HEK293 (cell line): Measurements from ENCODE around the gene IRF8.

ENCODE experiments used
- CTCF ChIA-PET: fragments of 350-600 bp; formaldehyde crosslinking; extraction: SDS; loops from one replicate; lab custom pipeline; 2021; ENCODE audit warnings: antibody characterized with exemption; lab: Yijun Ruan, JAX
- POLR2A ChIA-PET: fragments of 300-600 bp; formaldehyde crosslinking; extraction: SDS; loops from one replicate; lab custom pipeline; 2020; ENCODE audit warnings: antibody characterized with exemption, inconsistent platforms; lab: Yijun Ruan, JAX
- H3K27ac ChIP-seq: fragments of 200-500 bp; sonication (Bioruptor generic); 2 replicates; pipeline ENCODE4 v1.5.1; 2014; ENCODE audit warnings: low read depth, low read length, control low read depth, inconsistent platforms; ENCODE audit errors: extremely low read depth
- H3K36me3 ChIP-seq, 2 experiments: fragments of 200-500 bp in 1 of 2; sonication (Bioruptor generic) in 1 of 2; 1 replicate in 1 of 2; 2 replicates in 1 of 2; pipeline ENCODE4 v1.5.1; 2014 to 2017; ENCODE audit warnings: inconsistent platforms in 2 of 2, low read length in 2 of 2; ENCODE audit not compliant: control insufficient read depth in 2 of 2, insufficient read depth in 1 of 2
- H3K4me1 ChIP-seq: fragments of 200-500 bp; sonication (Bioruptor generic); 2 replicates; pipeline ENCODE4 v1.5.1; 2014; ENCODE audit warnings: mild to moderate bottlenecking, low read length, inconsistent platforms; ENCODE audit not compliant: control insufficient read depth, insufficient read depth
- H3K4me3 ChIP-seq: 2 replicates; pipeline ENCODE4 v1.5.1; 2011; ENCODE audit warnings: low read depth, mild to moderate bottlenecking, control low read depth, low read length, moderate library complexity
- H3K9me3 ChIP-seq: fragments of 200-500 bp; sonication (Bioruptor generic); 2 replicates; pipeline ENCODE4 v1.5.1; 2014; ENCODE audit warnings: low read depth, low read length, inconsistent platforms; ENCODE audit not compliant: control insufficient read depth, insufficient read depth
- ATF2 ChIP-seq: fragments of 450-650 bp; formaldehyde crosslinking; IDR thresholded peaks from 2 replicates; pipeline ENCODE4 v1.5.1; 2016; ENCODE audit warnings: missing biosample characterization, missing genetic modification characterization, low read depth
- BCL6B ChIP-seq: fragments of 450-650 bp; formaldehyde crosslinking; IDR thresholded peaks from 2 replicates; pipeline ENCODE4 v1.5.1; 2017; ENCODE audit warnings: missing biosample characterization, missing genetic modification characterization
- EGR2 ChIP-seq: fragments of 450-650 bp; formaldehyde crosslinking; IDR thresholded peaks from 2 replicates; pipeline ENCODE4 v1.5.1; 2016; ENCODE audit warnings: low read depth, missing biosample characterization, missing genetic modification characterization
- GLI2 ChIP-seq: fragments of 450-650 bp; formaldehyde crosslinking; IDR thresholded peaks from 2 replicates; pipeline ENCODE4; 2017; ENCODE audit warnings: missing biosample characterization, missing genetic modification characterization, low read depth, borderline replicate concordance
- OSR2 ChIP-seq: fragments of 450-650 bp; formaldehyde crosslinking; IDR thresholded peaks from 2 replicates; pipeline ENCODE4 v1.5.1; 2016; ENCODE audit warnings: missing biosample characterization, missing genetic modification characterization
- PRDM2 ChIP-seq: fragments of 450-650 bp; formaldehyde crosslinking; IDR thresholded peaks from 2 replicates; pipeline ENCODE4 v1.5.1; 2016; ENCODE audit warnings: missing biosample characterization, missing genetic modification characterization, borderline replicate concordance
- REPIN1 ChIP-seq: fragments of 450-650 bp; formaldehyde crosslinking; IDR thresholded peaks from 2 replicates; pipeline ENCODE4 v1.5.1; 2017; ENCODE audit warnings: missing biosample characterization, missing genetic modification characterization, low read depth
- SETDB1 ChIP-seq: IDR thresholded peaks from one replicate; pipeline ENCODE4 v1.6.1; 2017; ENCODE audit warnings: mild to moderate bottlenecking, low read length, moderate library complexity, mixed read lengths; ENCODE audit not compliant: insufficient read length
- SP3 ChIP-seq: fragments of 450-650 bp; formaldehyde crosslinking; IDR thresholded peaks from 2 replicates; pipeline ENCODE4 v1.5.1; 2016; ENCODE audit warnings: missing biosample characterization, missing genetic modification characterization
- SP7 ChIP-seq: fragments of 450-650 bp; formaldehyde crosslinking; IDR thresholded peaks from 2 replicates; pipeline ENCODE4 v1.5.1; 2016; ENCODE audit warnings: missing biosample characterization, missing genetic modification characterization
- ZFP3 ChIP-seq: fragments of 450-650 bp; formaldehyde crosslinking; IDR thresholded peaks from 2 replicates; pipeline ENCODE4 v1.5.1; 2016; ENCODE audit warnings: low read depth, missing biosample characterization, missing genetic modification characterization
- ZIC2 ChIP-seq: fragments of 450-650 bp; formaldehyde crosslinking; IDR thresholded peaks from 2 replicates; pipeline ENCODE4 v1.5.1; 2016; ENCODE audit warnings: missing biosample characterization, missing genetic modification characterization
- ZNF10 ChIP-seq: fragments of 450-650 bp; formaldehyde crosslinking; IDR thresholded peaks from 2 replicates; pipeline ENCODE4 v1.5.1; 2017; ENCODE audit warnings: missing biosample characterization, missing genetic modification characterization
- ZNF157 ChIP-seq: fragments of 450-650 bp; formaldehyde crosslinking; IDR thresholded peaks from 2 replicates; pipeline ENCODE4 v1.5.1; 2016; ENCODE audit warnings: missing biosample characterization, missing genetic modification characterization
- ZNF184 ChIP-seq: fragments of 450-650 bp; IDR thresholded peaks from 2 replicates; pipeline ENCODE4 v1.5.1; 2018; ENCODE audit warnings: missing biosample characterization, mild to moderate bottlenecking, missing genetic modification characterization
- ZNF311 ChIP-seq: fragments of 450-650 bp; formaldehyde crosslinking; IDR thresholded peaks from 2 replicates; pipeline ENCODE4 v1.5.1; 2017; ENCODE audit warnings: missing biosample characterization, missing genetic modification characterization, borderline replicate concordance
- ZNF416 ChIP-seq: fragments of 450-650 bp; formaldehyde crosslinking; IDR thresholded peaks from 2 replicates; pipeline ENCODE4 v1.5.1; 2016; ENCODE audit warnings: missing biosample characterization, missing genetic modification characterization
- ZNF423 ChIP-seq: fragments of 450-650 bp; formaldehyde crosslinking; IDR thresholded peaks from 2 replicates; pipeline ENCODE4 v1.5.1; 2016; ENCODE audit warnings: missing biosample characterization, missing genetic modification characterization
- ZNF426 ChIP-seq: fragments of 450-650 bp; formaldehyde crosslinking; IDR thresholded peaks from 2 replicates; pipeline ENCODE4 v1.5.1; 2017; ENCODE audit warnings: missing biosample characterization, missing genetic modification characterization, mild to moderate bottlenecking, inconsistent platforms, moderate library complexity
- ZNF510 ChIP-seq: fragments of 450-650 bp; formaldehyde crosslinking; IDR thresholded peaks from 2 replicates; pipeline ENCODE4 v1.5.1; 2018; ENCODE audit warnings: mild to moderate bottlenecking, missing genetic modification characterization, missing biosample characterization; ENCODE audit not compliant: insufficient replicate concordance
- ZNF521 ChIP-seq: fragments of 450-650 bp; formaldehyde crosslinking; IDR thresholded peaks from 2 replicates; pipeline ENCODE4 v1.5.1; 2017; ENCODE audit warnings: missing biosample characterization, mild to moderate bottlenecking, missing genetic modification characterization
- ZNF549 ChIP-seq: fragments of 450-650 bp; IDR thresholded peaks from 2 replicates; pipeline ENCODE4 v1.5.1; 2018; ENCODE audit warnings: missing biosample characterization, missing genetic modification characterization, mild to moderate bottlenecking, inconsistent platforms, moderate library complexity
- ZNF629 ChIP-seq: fragments of 450-650 bp; formaldehyde crosslinking; IDR thresholded peaks from 2 replicates; pipeline ENCODE4 v1.5.1; 2017; ENCODE audit warnings: missing biosample characterization, missing genetic modification characterization
- ZNF654 ChIP-seq: fragments of 450-650 bp; formaldehyde crosslinking; IDR thresholded peaks from 2 replicates; pipeline ENCODE4 v1.5.1; 2016; ENCODE audit warnings: low read depth, missing biosample characterization, missing genetic modification characterization
- ZNF707 ChIP-seq: fragments of 450-650 bp; formaldehyde crosslinking; IDR thresholded peaks from 2 replicates; pipeline ENCODE4 v1.5.1; 2016; ENCODE audit warnings: missing biosample characterization, missing genetic modification characterization
- ZNF776 ChIP-seq: fragments of 450-650 bp; formaldehyde crosslinking; IDR thresholded peaks from 2 replicates; pipeline ENCODE4 v1.5.0; 2017; ENCODE audit warnings: missing biosample characterization, missing genetic modification characterization, borderline replicate concordance
- ZNF791 ChIP-seq: fragments of 450-650 bp; formaldehyde crosslinking; IDR thresholded peaks from 2 replicates; pipeline ENCODE4 v1.5.1; 2016; ENCODE audit warnings: missing biosample characterization, missing genetic modification characterization
- ZSCAN18 ChIP-seq: fragments of 450-650 bp; formaldehyde crosslinking; IDR thresholded peaks from 2 replicates; pipeline ENCODE4 v1.5.1; 2016; ENCODE audit warnings: missing biosample characterization, missing genetic modification characterization

IRF8 gene

GRCh38 chr16:85935974-85936760 is 37.2 kb downstream of the IRF8 start:
- no peaks in the 10 kb centered on the region for H3K4me1 ChIP-seq
- no peak overlapping the region for H3K4me3 ChIP-seq
- ChIA-PET CTCF (no interaction called here), POLR2A (no interaction called here)
- no peaks in the 10 kb centered on the region for H3K9me3 ChIP-seq
- no peaks in the 10 kb centered on the region for H3K36me3 ChIP-seq
- H3K27ac ChIP-seq = no peak overlapping the region
- TF ChIP-seq ZNF10 (tag by site-specific recombination) = no peak
- no peak for TF ChIP-seq ATF2 (tag by site-specific recombination)
- TF ChIP-seq SETDB1 = no peak
- no peak for TF ChIP-seq BCL6B (tag by site-specific recombination)
- TF ChIP-seq ZNF426 (tag by site-specific recombination) = no peak
- no peak for TF ChIP-seq REPIN1 (tag by site-specific recombination)
- TF ChIP-seq ZNF791 = no peak
- TF ChIP-seq ZNF416 (tag by site-specific recombination) = no peak
- no peak for TF ChIP-seq ZFP3 (tag by site-specific recombination)
- TF ChIP-seq ZNF629 (tag by site-specific recombination) = no peak
- no peak for TF ChIP-seq ZNF423 (tag by site-specific recombination)
- TF ChIP-seq OSR2 (tag by site-specific recombination) = no peak
- no peak for TF ChIP-seq SP7
- no peak for TF ChIP-seq ZNF549
- no peak for TF ChIP-seq EGR2
- no peak for TF ChIP-seq ZNF157 (tag by site-specific recombination)
- no peak for TF ChIP-seq ZNF776 (tag by site-specific recombination)
- no peak for TF ChIP-seq ZNF521
- no peak for TF ChIP-seq SP3 (tag by site-specific recombination)
- TF ChIP-seq ZIC2 (tag by site-specific recombination) = no peak

GRCh38 chr16:85936816-85937215 is 37.9 kb downstream of the IRF8 start:
- H3K9me3 ChIP-seq = no peaks in the 10 kb centered on the region
- no peak overlapping the region for H3K27ac ChIP-seq
- H3K4me1 ChIP-seq = no peaks in the 10 kb centered on the region
- ChIA-PET CTCF (no interaction called here), POLR2A (no interaction called here)
- H3K36me3 ChIP-seq = no peaks in the 10 kb centered on the region
- no peak overlapping the region for H3K4me3 ChIP-seq
- TF ChIP-seq PRDM2 (tag by site-specific recombination) (no peak), ZNF654 (no peak), GLI2 (tag by site-specific recombination) (no peak), ZNF707 (tag by site-specific recombination) (no peak), ZNF184 (no peak), ZSCAN18 (tag by site-specific recombination) (no peak), ZNF311 (tag by site-specific recombination) (no peak), ZNF510 (tag by site-specific recombination) (no peak)
